GM12878 (cell line): Measurements from ENCODE around the gene FN1. TPM values are rescaled to one million over a fixed set of nuclear protein-coding genes. Genes with fewer than 3 reads are reported as not detected.

Experiments used
- EGR1 ChIP-seq, 2 experiments: IDR thresholded peaks; 1 replicate in 1 of 2; 2 replicates in 1 of 2; pipeline ENCODE4 v1.6.1; 2011 to 2012; ENCODE audit warnings: low read depth in 2 of 2, low read length in 2 of 2, borderline replicate concordance in 1 of 2, mild to moderate bottlenecking in 1 of 2, moderate library complexity in 1 of 2
- JUND ChIP-seq: IDR thresholded peaks from 2 replicates; pipeline ENCODE4 v1.6.1; 2012; ENCODE audit warnings: low read depth, mild to moderate bottlenecking, low read length, improper control_type of control experiment, moderate library complexity
- NR2C1 ChIP-seq: fragments of 450-650 bp; IDR thresholded peaks from 2 replicates; pipeline ENCODE4 v1.6.1; 2017; ENCODE audit warnings: antibody characterized with exemption, mild to moderate bottlenecking, moderate library complexity
- PBX3 ChIP-seq: IDR thresholded peaks from 2 replicates; pipeline ENCODE4 v1.6.1; 2011; ENCODE audit warnings: mild to moderate bottlenecking, low read depth, low read length, moderate library complexity; ENCODE audit not compliant: insufficient replicate concordance
- POLR2AphosphoS5 ChIP-seq: IDR thresholded peaks from 2 replicates; pipeline ENCODE4 v1.6.1; 2011; ENCODE audit warnings: mild to moderate bottlenecking, low read length, inconsistent platforms
- RCOR1 ChIP-seq: conservative IDR thresholded peaks from 2 replicates; pipeline ENCODE4 v1.6.1; 2012; ENCODE audit warnings: low read depth, low read length, improper control_type of control experiment
- SREBF1 ChIP-seq: IDR thresholded peaks from 2 replicates; pipeline ENCODE4 v1.6.1; 2012; ENCODE audit warnings: mild to moderate bottlenecking, low read length
- SUPT20H ChIP-seq: IDR thresholded peaks from 2 replicates; pipeline ENCODE4 v1.6.1; 2011; ENCODE audit warnings: low read depth, mild to moderate bottlenecking, low read length, moderate library complexity, borderline replicate concordance; ENCODE audit not compliant: control insufficient read depth
- WRNIP1 ChIP-seq: IDR thresholded peaks from 2 replicates; pipeline ENCODE4 v1.6.1; 2011; ENCODE audit warnings: low read depth, low read length, improper control_type of control experiment, borderline replicate concordance
- ZBED1 ChIP-seq: IDR thresholded peaks from 2 replicates; pipeline ENCODE4 v1.6.1; 2016; ENCODE audit warnings: borderline replicate concordance
- ZNF592 ChIP-seq: fragments of 450-650 bp; IDR thresholded peaks from 2 replicates; pipeline ENCODE4 v1.6.1; 2017; ENCODE audit warnings: mild to moderate bottlenecking, moderate library complexity
- polyA plus RNA-seq, 11 experiments: library from polyadenylated mRNA; depleted of rRNA in 4 of 11; unstranded in 6 of 11; stranded (reverse) in 5 of 11; fragments of >200 nt; fragmentation: Nextera tagmentation in 4 of 11; fragmentation: Illumina TruSeq in 1 of 11; extraction: Ambion mirVana in 4 of 11; extraction: Trizol in 1 of 11; gene quantifications; 1 replicate in 1 of 11; 2 replicates in 10 of 11; pipeline versions ENCODE4 v1.2.1 to v1.2.3, GENCODE V29; 2011 to 2016; ENCODE audit warnings: inconsistent platforms in 2 of 11, missing spikeins in 2 of 11, low read depth in 1 of 11
- total RNA-seq, 4 experiments: library from RNA; depleted of rRNA in 3 of 4; stranded (reverse); fragments of >200 nt in 3 of 4; fragmentation: Illumina TruSeq in 1 of 4; extraction: Trizol in 1 of 4; gene quantifications; 2 replicates each; pipeline versions ENCODE4 v1.2.1 to v1.2.3, GENCODE V29; 2013 to 2021
- TF ChIP-seq, protein P1 (sequence below): fragments of 450-650 bp; conservative IDR thresholded peaks from 2 replicates; pipeline ENCODE4 v1.6.1; 2017; ENCODE audit warnings: mild to moderate bottlenecking, moderate library complexity
- TF ChIP-seq, protein P2 (sequence below): fragments of 450-650 bp; formaldehyde crosslinking; IDR thresholded peaks from 2 replicates; pipeline ENCODE4 v1.4.0; 2020; ENCODE audit warnings: mild to moderate bottlenecking, moderate library complexity

The FN1 gene
- total and polyA plus RNA-seq, 10 of the 15 experiments (the other 5 are each of a cell fraction or from before 2014, with no cell fraction given), result 0.60 to 9.4 (median 1.5) TPM

DNA sequence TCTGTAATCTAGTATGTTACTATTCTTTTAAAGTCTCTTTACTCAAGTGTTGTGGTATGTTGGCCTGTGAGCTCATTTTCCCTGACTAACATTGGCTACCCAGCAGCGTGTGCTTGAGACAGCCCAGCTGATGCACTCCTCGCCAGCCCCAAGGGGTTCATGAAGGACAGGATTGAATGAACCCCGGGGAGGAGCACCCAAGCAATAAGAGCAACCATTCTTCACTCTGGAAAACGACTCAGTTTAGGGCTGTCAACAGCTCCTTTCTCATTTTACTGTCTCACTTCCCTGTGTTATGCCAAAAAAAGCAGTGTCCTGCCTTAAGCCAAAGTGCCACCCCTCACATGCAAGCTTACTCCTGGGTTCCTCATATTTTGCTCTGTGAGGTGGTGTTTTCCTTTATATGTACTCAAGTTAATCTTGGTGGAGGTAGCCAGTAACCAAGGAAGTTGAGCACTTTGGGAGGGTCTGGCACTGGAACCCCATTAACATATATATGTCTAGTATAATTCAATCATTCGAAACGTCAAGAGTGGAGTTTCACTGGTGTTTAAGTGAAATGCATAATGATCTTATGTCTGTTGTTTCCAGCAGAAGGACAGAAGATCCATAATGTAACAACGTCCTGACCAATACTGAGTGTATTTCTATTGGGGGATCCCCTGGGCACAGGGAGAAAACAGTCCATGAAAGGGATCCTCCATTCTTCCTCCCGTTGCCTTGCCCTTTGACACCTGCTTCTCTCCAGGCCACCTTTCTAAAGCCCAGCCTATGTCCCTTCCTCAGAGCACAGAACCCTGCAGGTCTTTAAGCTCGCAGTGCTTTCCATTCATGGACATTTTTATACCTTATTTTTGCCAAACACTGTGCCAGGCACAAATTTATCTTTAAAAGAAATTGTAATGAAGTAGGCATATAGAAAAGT, 80.8 kb downstream of the FN1 start (continued):
- TF ChIP-seq, protein P1, sequence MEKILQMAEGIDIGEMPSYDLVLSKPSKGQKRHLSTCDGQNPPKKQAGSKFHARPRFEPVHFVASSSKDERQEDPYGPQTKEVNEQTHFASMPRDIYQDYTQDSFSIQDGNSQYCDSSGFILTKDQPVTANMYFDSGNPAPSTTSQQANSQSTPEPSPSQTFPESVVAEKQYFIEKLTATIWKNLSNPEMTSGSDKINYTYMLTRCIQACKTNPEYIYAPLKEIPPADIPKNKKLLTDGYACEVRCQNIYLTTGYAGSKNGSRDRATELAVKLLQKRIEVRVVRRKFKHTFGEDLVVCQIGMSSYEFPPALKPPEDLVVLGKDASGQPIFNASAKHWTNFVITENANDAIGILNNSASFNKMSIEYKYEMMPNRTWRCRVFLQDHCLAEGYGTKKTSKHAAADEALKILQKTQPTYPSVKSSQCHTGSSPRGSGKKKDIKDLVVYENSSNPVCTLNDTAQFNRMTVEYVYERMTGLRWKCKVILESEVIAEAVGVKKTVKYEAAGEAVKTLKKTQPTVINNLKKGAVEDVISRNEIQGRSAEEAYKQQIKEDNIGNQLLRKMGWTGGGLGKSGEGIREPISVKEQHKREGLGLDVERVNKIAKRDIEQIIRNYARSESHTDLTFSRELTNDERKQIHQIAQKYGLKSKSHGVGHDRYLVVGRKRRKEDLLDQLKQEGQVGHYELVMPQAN, result no peak
- TF ChIP-seq RCOR1 (no peak), NR2C1 (no peak), PBX3 (no peak), EGR1 (IDR thresholded peaks at IDR 0.05; ENCODE audit: borderline replicate concordance in 1 of 2, low read depth in 2 of 2, low read length in 2 of 2) (no peak), SREBF1 (no peak), WRNIP1 (no peak), ZNF592 (no peak), POLR2AphosphoS5 (no peak), ZBED1 (no peak), JUND (no peak), SUPT20H (no peak)
- TF ChIP-seq, protein P2, sequence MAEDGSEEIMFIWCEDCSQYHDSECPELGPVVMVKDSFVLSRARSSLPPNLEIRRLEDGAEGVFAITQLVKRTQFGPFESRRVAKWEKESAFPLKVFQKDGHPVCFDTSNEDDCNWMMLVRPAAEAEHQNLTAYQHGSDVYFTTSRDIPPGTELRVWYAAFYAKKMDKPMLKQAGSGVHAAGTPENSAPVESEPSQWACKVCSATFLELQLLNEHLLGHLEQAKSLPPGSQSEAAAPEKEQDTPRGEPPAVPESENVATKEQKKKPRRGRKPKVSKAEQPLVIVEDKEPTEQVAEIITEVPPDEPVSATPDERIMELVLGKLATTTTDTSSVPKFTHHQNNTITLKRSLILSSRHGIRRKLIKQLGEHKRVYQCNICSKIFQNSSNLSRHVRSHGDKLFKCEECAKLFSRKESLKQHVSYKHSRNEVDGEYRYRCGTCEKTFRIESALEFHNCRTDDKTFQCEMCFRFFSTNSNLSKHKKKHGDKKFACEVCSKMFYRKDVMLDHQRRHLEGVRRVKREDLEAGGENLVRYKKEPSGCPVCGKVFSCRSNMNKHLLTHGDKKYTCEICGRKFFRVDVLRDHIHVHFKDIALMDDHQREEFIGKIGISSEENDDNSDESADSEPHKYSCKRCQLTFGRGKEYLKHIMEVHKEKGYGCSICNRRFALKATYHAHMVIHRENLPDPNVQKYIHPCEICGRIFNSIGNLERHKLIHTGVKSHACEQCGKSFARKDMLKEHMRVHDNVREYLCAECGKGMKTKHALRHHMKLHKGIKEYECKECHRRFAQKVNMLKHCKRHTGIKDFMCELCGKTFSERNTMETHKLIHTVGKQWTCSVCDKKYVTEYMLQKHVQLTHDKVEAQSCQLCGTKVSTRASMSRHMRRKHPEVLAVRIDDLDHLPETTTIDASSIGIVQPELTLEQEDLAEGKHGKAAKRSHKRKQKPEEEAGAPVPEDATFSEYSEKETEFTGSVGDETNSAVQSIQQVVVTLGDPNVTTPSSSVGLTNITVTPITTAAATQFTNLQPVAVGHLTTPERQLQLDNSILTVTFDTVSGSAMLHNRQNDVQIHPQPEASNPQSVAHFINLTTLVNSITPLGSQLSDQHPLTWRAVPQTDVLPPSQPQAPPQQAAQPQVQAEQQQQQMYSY, result no peak
